Measurements from ENCODE around the gene DIO2. TPM values are rescaled to one million over a fixed set of nuclear protein-coding genes. Genes with fewer than 3 reads are reported as not detected.

The DIO2 gene
- total RNA-seq, 1 donor from 2014 or later, result 4.7 TPM

DNA sequence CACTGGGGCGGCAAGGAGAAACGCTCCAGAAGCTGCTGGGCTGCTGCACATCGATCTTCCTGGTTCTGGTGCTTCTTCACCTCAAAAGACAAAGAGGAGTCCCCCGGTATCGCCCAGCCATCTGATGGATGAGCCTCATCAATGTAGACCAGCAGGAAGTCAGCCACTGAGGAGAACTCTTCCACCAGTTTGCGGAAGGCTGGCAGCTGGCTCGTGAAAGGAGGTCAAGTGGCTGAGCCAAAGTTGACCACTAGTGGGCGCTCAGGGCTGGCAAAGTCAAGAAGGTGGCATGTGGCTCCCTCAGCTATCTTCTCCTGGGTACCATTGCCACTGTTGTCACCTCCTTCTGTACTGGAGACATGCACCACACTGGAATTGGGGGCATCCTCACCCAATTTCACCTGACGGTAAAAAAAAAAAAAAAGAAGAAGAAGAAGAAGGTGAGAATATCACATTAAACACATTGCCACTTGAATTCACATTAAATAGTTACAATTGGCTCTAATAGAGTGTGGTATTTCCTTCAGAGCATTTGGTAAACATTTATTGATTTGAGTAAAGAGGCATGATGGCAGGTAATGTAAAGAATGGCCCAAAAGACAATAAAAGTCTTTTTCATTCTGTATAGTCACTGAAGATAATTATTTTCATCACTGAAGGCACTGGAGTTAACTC is 8.3 kb downstream of the DIO2 start:
- Histone ChIP-seq H3K27me3 (ENCODE audit: insufficient read depth, low read length) (no peaks in the 10 kb centered on the region), H3K4me2 (ENCODE audit: low read length) (no peak overlapping the region), H3K4me1 (ENCODE audit: insufficient read depth, low read length) (no peaks in the 10 kb centered on the region), H3K27ac (ENCODE audit: low read depth, low read length) (no peak overlapping the region), H3K79me2 (ENCODE audit: insufficient read depth, low read length) (no peaks in the 10 kb centered on the region), H3K9ac (ENCODE audit: low read length) (no peak overlapping the region), H2AFZ (ENCODE audit: low read depth, low read length) (no peak overlapping the region), H3K9me3 (ENCODE audit: insufficient read depth, low read depth, low read length) (no peaks in the 10 kb centered on the region), H3K4me3 (ENCODE audit: insufficient read depth, low read depth, low read length) (no peak overlapping the region), H3K36me3 (ENCODE audit: insufficient read depth, low read length) (no peaks in the 10 kb centered on the region), H4K20me1 (ENCODE audit: insufficient read depth, low read length) (no peaks in the 10 kb centered on the region)
- DNase-seq (ENCODE audit: low read depth) (no peak), FAIRE-seq (no peak)
- Mint-ChIP-seq H3K9me3 (ENCODE audit: unreplicated experiment) (no peaks in the 10 kb centered on the region), H3K36me3 (ENCODE audit: low read depth, unreplicated experiment) (no peaks in the 10 kb centered on the region), H3K4me3 (ENCODE audit: unreplicated experiment) (no peak overlapping the region), H3K4me1 (ENCODE audit: low read depth, unreplicated experiment) (no peaks in the 10 kb centered on the region), H3K27me3 (ENCODE audit: low read depth, unreplicated experiment) (no peaks in the 10 kb centered on the region), H3K27ac (ENCODE audit: unreplicated experiment) (no peak overlapping the region)
- TF ChIP-seq, protein P1, sequence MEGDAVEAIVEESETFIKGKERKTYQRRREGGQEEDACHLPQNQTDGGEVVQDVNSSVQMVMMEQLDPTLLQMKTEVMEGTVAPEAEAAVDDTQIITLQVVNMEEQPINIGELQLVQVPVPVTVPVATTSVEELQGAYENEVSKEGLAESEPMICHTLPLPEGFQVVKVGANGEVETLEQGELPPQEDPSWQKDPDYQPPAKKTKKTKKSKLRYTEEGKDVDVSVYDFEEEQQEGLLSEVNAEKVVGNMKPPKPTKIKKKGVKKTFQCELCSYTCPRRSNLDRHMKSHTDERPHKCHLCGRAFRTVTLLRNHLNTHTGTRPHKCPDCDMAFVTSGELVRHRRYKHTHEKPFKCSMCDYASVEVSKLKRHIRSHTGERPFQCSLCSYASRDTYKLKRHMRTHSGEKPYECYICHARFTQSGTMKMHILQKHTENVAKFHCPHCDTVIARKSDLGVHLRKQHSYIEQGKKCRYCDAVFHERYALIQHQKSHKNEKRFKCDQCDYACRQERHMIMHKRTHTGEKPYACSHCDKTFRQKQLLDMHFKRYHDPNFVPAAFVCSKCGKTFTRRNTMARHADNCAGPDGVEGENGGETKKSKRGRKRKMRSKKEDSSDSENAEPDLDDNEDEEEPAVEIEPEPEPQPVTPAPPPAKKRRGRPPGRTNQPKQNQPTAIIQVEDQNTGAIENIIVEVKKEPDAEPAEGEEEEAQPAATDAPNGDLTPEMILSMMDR (IDR thresholded peaks at IDR 0.05; ENCODE audit: insufficient read depth, low read depth, low read length), result peak; percentile 9
- TF ChIP-seq EZH2 (IDR thresholded peaks at IDR 0.05; ENCODE audit: insufficient read depth, low read length), result no peak

GRCh38 chr14:80200093-80200492 is 11.2 kb downstream of the DIO2 start:
- TF ChIP-seq EZH2 (IDR thresholded peaks at IDR 0.05; ENCODE audit: insufficient read depth, low read length), result no peak
- TF ChIP-seq, protein P1 (IDR thresholded peaks at IDR 0.05; ENCODE audit: insufficient read depth, low read depth, low read length), result no peak
- H3K27me3 ChIP-seq (ENCODE audit: insufficient read depth, low read length), result no peaks in the 10 kb centered on the region
- no peak overlapping the region for H3K4me3 Mint-ChIP-seq (ENCODE audit: unreplicated experiment)
- no peaks in the 10 kb centered on the region for H3K9me3 Mint-ChIP-seq (ENCODE audit: unreplicated experiment)
- H3K36me3 ChIP-seq (ENCODE audit: insufficient read depth, low read length), result no peaks in the 10 kb centered on the region
- H3K27ac Mint-ChIP-seq (ENCODE audit: unreplicated experiment), result no peak overlapping the region
- no peaks in the 10 kb centered on the region for H4K20me1 ChIP-seq (ENCODE audit: insufficient read depth, low read length)
- no peaks in the 10 kb centered on the region for H3K9me3 ChIP-seq (ENCODE audit: insufficient read depth, low read depth, low read length)
- no peak overlapping the region for H3K4me3 ChIP-seq (ENCODE audit: insufficient read depth, low read depth, low read length)
- no peak for DNase-seq (ENCODE audit: low read depth)
- no peak overlapping the region for H3K4me2 ChIP-seq (ENCODE audit: low read length)
- H3K79me2 ChIP-seq (ENCODE audit: insufficient read depth, low read length), result no peaks in the 10 kb centered on the region
- no peak overlapping the region for H3K27ac ChIP-seq (ENCODE audit: low read depth, low read length)
- H3K36me3 Mint-ChIP-seq (ENCODE audit: low read depth, unreplicated experiment), result no peaks in the 10 kb centered on the region
- H3K4me1 Mint-ChIP-seq (ENCODE audit: low read depth, unreplicated experiment), result no peaks in the 10 kb centered on the region
- H3K9ac ChIP-seq (ENCODE audit: low read length), result no peak overlapping the region
- no peak overlapping the region for H2AFZ ChIP-seq (ENCODE audit: low read depth, low read length)
- FAIRE-seq, result no peak
- no peaks in the 10 kb centered on the region for H3K4me1 ChIP-seq (ENCODE audit: insufficient read depth, low read length)
- no peaks in the 10 kb centered on the region for H3K27me3 Mint-ChIP-seq (ENCODE audit: low read depth, unreplicated experiment)

GRCh38 chr14:80188571-80188970 is 22.7 kb downstream of the DIO2 start:
- H3K9ac ChIP-seq (ENCODE audit: low read length), result no peak overlapping the region
- no peaks in the 10 kb centered on the region for H4K20me1 ChIP-seq (ENCODE audit: insufficient read depth, low read length)
- no peaks in the 10 kb centered on the region for H3K9me3 Mint-ChIP-seq (ENCODE audit: unreplicated experiment)
- no peak overlapping the region for H3K4me3 Mint-ChIP-seq (ENCODE audit: unreplicated experiment)
- no peak for TF ChIP-seq EZH2 (IDR thresholded peaks at IDR 0.05; ENCODE audit: insufficient read depth, low read length)
- TF ChIP-seq, protein P1 (IDR thresholded peaks at IDR 0.05; ENCODE audit: insufficient read depth, low read depth, low read length), result no peak
- H3K27ac Mint-ChIP-seq (ENCODE audit: unreplicated experiment), result no peak overlapping the region
- FAIRE-seq (no peak), DNase-seq (ENCODE audit: low read depth) (no peak)
- no peak overlapping the region for H2AFZ ChIP-seq (ENCODE audit: low read depth, low read length)
- no peaks in the 10 kb centered on the region for H3K36me3 ChIP-seq (ENCODE audit: insufficient read depth, low read length)
- H3K4me1 ChIP-seq (ENCODE audit: insufficient read depth, low read length), result no peaks in the 10 kb centered on the region
- no peak overlapping the region for H3K4me3 ChIP-seq (ENCODE audit: insufficient read depth, low read depth, low read length)
- no peaks in the 10 kb centered on the region for H3K4me1 Mint-ChIP-seq (ENCODE audit: low read depth, unreplicated experiment)
- peaks cover 2% of the 10 kb centered on the region for H3K27me3 Mint-ChIP-seq (ENCODE audit: low read depth, unreplicated experiment)
- H3K27ac ChIP-seq (ENCODE audit: low read depth, low read length), result no peak overlapping the region
- no peaks in the 10 kb centered on the region for H3K79me2 ChIP-seq (ENCODE audit: insufficient read depth, low read length)
- H3K36me3 Mint-ChIP-seq (ENCODE audit: low read depth, unreplicated experiment), result no peaks in the 10 kb centered on the region
- H3K27me3 ChIP-seq (ENCODE audit: insufficient read depth, low read length), result no peaks in the 10 kb centered on the region
- no peaks in the 10 kb centered on the region for H3K9me3 ChIP-seq (ENCODE audit: insufficient read depth, low read depth, low read length)
- no peak overlapping the region for H3K4me2 ChIP-seq (ENCODE audit: low read length)
